ENCODE measurements around the gene STX3.

The STX3 gene

DNA sequence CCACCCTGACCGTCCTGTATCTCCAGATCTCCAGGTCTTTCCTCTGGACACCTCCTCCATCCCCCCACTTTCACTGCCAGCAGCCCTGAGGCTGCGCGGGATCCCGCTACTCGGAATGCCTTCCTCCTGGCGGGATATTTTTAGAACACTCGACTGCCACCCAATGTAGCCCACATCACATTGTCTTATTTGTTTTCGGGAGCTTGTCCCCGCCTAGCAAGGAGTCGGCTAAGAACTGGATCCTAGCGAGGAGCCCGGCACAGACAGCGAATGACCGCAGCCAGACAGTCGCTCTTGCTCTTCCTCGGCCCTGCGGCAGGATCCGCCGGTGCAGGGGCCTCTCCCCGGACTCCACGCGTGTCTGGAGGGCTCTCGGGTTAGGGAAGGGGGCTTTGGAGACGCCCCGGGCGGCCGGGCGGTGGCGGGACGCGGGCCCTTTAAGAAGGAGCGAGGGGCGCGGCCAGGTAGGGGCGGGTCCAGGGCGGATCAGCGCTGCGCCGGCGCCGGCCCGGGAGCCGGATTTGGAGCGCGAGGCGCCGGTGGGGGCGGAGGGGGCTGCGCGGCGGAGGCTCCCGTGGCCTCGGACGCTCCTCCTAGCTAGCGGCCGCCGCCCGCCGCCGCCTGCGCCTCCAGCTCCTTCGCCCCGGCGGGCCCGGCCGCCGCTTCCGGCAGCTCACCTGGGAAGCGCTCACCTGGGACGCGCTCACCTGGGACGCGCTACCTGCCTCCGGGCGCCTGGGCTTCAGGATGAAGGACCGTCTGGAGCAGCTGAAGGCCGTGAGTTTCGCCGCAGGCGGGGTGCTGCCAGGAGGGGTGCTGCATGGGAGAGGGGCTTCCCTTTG, at the start of gene STX3:
STX3 (plus strand) TSS at position 518 of the 842 bp plus-strand sequence; CDS start at position 748, 230 bp downstream.
- DNase-seq: peak; percentile 90

DNA sequence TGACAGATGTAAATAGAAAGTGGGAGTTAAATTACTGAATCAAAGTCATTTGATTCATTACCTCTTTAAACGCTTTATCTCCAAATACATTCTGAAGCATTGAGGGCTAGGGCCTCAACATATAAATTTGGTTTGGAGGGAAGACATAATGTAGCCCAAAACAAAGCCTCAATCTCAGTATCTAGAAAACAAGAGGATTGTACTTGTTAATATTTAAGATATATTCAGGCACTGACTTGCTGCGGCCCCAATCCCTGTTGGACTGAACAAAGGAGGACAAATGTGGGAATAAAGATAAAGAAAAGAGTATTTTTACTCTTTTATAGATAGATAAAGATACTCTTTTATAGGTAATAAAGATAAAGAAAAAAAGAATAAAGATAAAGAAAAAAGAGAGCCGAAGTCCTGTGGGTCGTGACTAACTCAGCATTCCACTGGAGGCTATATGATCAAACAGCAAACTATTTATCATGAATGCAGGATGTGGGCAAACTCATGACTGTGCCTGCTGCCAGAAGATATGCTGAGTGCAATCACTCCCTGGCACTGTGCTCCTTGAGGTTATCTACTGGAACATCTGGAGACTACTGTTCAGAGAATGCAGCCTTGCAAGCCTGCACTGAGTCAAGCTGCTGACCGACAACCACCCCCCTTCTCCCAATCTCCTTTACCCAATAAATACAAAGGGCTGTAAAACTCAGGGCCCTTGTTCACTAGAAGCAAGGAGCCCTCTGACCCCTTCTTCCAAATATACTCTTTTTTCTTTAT, 48.5 kb upstream of the STX3 start:
- no peak for DNase-seq

DNA sequence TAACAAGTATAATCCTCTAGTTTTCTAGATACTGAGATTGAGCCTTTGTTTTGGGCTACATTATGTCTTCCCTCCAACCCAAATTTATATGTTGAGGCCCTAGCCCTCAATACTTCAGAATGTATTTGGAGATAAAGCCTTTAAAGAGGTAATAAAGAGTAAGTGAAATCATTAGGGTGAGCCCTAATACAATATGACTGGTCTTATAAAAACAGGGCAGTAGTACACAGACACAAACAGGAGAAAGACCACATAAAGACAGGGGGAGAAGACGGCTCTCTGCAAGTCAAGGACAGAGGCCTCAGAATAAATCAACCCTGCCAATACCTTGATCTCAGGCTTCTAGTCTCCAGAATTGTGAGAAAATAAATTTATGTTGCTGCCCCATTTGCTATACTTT, 47.8 kb upstream of the STX3 start:
- DNase-seq: no peak

DNA sequence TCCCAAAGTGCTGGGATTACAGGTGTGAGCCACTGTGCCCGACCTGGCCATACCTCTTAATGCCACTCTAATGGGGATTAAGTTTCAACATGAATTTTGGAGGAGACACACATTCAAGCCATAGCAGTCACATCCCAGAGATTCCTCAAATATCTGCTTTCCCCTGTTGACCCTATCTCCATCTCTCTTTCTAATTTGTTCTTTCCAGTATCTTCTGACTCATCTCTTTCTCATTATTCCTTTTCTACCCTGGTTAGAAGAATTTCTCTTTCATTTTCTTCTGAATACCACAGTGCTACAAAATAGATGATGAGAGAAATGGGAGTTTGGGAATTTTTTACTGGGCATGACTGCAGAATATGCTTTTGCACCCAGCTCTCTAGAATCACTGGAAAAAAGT, 46.6 kb upstream of the STX3 start:
- no peak for DNase-seq

DNA sequence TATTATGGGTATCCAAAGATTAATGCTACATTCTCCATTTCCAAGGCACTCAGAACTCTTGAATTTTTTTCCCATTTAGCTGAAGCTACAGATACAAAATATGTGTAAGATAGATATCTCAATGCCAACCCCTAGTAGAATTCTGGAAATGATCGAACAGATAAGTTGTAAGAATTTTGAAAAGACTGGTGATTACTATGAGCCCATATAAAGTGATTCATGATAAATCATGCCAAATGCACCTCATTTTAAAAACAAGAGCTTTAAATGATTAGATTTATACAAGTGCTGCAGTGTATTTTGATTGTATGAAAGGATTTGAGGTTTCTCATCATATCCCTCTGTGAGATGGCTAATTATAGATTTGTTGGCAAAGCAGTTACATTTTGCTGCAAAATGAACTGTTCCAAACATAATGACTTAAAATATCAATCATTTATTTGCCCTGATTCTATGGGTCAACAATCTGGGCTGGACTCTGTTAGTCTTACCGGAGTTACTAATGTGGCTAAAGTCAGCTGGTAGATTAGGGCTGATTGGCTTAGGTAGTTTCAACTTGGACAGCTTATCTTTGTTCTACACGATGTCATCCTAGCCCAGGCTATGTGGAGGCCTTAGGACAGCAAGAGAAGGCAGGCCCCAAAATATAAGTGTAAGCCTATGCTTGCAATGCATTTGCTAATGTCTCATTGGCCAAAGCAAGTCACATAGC, 44.9 kb upstream of the STX3 start:
- no peak for DNase-seq

DNA sequence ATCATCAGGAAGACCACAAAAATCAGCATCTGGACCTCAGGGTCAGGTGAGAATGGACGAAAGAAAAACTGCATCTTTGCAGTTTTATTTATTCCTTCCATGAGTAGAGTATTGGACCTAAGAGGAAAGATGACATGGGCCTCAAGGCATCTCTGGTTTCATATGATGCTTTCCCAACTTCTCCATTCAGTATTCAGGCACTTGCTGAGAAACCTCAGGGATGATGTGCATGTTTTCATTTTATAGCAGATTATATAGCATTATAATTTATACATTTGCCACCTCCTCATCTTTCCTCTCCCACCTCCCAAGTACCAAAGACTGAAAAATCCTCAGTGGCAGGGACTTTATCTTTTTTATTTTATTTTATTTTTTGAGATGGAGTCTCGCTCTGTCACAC, 41.4 kb upstream of the STX3 start, which contains the start of gene OR10V1:
OR10V1 (minus strand) TSS at position 101 of the 400 bp plus-strand sequence; CDS start at position 101, 0 bp downstream.
- no peak for DNase-seq

DNA sequence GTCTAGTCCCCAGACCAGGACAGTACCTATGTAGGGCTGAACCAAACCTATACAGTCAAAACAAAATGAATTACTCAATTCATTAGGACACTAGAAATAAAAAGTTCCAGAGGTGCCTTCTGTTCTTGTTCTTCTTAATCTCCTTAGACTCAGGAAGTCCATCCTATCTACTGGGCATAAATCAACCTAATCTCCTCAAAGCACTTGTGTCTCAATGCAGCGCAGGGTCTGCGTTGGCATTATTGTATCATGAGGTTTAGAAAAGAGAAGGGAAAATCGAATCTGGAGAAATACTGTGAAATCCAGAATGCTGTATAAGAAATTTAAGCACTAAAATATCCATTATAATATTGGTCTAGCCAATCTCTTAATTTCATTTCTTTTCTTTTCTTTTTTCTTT, 39.1 kb upstream of the STX3 start:
- DNase-seq: no peak

DNA sequence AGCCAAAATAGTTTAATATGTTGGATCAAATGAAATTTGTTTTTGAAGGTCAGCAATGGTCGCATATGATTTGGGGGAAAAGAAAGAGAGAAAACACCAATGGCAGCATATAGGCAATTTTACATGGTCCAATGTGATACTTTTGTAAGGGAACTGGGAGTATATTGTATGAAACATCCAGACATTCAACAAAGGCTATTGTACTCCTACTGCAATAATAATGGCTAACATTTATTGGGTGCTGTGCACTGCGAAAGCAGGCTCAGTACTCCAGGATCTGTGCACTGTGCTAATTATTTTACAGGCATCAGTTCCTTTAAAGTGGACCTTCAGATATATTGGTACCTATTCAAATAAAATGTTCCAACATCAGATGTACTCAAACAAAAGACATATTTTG, 35.6 kb upstream of the STX3 start:
- no peak for DNase-seq

DNA sequence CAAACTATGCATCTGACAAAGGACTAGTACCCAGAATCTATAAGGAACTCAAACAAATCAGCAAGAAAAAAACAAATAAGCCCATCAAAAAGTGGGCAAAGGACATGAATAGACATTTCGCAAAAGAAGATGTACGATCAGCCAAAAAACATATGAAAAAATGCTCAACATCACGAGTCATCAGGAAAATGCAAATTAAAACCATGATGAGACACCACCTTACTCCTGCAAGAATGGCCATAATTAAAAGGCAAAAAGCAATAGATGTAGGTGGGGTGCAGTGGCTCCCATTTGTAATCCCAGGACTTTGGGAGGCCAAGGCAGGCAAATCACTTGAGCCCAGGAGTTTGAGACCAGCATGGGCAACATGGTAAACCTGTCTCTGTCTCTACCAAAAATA, 31.1 kb upstream of the STX3 start:
- DNase-seq: no peak

DNA sequence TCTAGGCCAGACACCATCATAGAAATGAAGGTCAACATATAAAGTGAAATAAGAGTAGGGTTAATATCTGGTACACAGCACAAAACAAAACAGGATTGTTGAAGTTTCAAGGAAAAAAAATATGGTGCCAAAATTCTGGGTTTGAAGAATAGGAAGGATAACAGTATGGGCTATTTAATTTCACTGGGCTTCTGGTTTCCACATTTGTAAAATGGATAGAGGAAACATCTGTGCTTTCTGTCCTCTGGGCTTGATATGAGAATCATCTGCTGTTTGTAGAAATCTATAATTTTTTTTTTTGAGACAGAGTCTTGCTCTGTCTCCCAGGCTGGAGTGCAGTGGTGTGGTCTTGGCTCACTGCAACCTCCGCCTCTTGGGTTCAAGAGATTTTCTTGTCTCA, 27.8 kb upstream of the STX3 start:
- no peak for DNase-seq

DNA sequence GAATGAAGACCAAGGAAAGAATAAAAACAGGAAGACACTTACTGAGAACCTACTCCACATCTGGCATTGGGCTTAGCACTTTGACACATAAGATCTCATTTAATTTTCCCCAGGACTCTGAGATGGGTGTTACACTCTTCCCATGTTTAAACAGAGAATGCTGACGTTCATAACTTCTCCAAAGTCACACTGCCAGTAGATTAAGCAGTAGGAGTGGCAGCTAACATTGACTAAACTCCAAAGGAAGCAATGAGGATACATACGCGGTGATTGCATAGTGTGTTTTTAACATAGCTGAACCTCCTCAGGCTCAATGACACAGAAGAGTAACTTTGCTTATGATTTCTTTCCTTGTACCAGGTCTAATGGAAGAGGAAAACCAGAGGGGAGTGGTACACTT, 27.0 kb upstream of the STX3 start:
- no peak for DNase-seq

DNA sequence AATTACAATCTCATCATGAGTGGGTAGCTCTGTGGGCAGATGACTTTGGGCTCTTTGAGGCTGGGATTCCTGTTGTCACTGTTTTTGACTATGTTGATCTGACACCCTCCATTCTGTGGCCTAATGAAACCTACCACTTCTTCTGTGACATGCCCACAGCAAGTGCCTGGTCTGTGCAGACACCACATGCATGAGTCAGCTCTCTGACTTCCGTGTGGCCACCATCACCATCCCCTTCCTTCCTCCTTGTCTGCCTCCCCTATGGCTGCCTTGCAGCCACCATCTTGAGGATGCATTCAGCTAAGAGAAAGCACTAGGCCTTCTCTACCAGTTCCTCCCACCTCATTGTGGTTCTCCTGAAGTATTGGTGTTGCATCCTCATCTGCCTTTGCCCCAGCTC, 26.3 kb upstream of the STX3 start:
- DNase-seq: no peak

DNA sequence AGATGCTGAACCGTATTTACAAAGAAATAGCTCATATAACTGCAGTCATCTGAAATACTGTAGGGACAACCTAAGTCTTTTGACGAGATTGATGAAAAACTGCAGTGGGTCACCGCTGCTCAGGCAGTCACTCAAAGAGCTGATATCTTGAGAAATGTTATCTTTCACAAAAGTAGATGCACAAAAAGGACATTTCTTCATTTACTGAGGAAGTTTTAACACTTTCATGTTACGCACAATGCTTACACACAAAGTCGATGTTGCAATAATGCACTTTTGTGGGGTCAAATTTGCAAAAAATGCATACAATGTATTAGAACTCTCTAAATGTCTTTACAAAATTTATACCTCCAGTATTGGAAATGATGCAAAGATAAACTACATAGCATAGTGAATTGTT, 25.3 kb upstream of the STX3 start:
- DNase-seq: no peak

DNA sequence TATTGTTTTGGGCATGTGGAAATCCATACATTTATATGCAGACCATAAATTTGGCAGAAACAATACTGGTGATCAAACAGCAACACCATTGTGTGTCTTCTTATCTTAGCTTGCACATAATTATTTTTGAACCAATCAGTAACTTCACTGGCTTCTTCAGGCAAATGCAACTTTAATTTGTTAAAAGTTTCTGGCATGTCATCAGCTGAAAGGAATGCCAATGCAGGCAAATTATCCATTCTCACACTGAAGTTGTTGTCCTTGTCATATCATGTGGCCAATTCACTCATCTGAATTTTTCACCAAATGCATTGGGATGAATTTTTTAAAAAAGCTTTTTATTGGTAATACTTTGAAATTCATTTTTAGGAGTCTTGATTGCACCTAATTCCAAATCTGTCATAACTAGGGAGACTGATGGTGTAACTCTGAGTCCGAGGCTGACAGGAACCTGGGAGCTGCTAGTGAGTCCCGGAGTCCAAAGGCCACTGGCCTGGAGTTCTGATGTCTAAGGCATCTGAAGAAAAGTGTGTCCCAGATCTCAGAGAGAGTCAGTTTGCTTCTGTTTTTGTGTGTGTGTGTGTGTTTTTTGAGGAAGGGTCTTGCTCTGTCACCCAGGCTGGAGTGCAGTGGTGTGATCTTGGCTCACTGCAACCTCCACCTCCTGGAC, 24.1 kb upstream of the STX3 start:
- DNase-seq: no peak

DNA sequence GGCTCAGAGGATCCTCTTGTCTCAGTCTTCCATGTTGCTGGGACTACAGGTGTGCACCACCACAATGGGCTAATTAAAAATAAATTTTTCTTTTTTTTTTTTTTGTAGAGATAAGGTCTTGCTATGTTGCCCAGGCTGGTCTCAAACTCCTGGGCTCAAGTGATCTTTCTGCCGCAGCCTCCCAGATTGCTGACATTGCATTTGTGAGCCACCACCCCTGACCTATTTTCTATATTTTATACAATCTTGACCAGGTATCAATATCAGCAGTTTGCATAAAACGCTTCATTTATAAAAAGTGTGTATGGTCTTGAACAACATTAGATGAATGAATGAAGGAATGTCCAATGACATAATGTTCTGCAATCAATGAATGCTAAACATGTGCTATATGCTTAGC, 9.1 kb upstream of the STX3 start:
- no peak for DNase-seq

DNA sequence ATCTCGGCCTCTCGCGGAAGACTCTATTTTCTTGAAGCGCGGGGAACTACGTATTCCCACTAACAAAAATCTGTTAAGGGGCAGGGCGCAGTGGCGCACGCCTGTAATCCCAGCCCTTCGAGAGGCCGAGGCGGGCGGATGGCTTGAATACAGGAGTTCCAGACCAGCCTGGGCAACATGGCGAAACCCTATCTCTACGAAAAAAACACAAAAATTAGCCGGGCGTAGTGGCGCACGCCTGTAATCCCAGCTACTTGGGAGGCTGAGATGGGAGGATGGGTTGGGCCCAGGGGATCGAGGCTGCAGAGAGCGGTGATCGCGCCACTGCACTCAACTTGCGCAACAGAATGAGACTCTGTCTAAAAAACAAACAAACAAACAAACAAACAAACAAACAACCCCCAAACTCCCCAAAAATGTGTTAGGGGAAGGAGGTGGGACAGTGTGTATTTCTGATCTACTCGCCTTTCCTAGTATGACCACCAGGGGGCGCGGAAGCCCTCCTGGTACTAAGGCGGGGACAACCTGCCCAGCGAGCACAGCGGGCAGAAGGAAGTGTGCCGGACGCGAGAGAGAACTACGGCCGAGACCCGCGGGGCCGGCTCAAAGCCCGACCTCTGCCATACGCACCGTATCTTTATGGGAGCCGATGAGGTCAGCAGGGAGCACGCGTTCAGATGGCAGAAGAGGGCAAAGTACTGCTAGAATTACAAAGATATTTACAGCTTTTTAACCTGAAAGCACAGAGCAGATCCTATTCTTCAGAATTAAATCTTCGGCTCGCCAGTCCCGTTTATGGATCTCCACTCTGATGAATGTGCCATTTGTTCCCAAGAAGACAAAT, 1.3 kb upstream of the STX3 start:
- peak; percentile 94 for DNase-seq

DNA sequence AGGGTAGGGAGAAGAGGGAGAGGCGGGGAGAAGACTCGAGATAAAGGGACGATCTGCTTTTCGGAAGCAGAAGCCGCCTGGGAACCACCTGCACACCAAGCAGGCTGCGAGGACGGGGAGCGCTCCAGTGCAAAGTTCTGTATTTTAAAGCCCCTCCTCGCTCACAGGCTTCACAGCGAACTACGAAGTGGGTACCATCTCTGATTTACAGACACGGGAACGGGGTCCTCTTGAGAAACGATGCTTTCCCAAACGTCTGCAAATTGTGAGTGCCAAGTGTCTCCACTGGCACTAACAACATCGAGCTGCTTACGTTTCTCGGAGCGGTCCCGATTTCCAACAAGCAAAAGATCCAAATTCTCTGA, 700 bp upstream of the STX3 start:
- peak; percentile 67 for DNase-seq

DNA sequence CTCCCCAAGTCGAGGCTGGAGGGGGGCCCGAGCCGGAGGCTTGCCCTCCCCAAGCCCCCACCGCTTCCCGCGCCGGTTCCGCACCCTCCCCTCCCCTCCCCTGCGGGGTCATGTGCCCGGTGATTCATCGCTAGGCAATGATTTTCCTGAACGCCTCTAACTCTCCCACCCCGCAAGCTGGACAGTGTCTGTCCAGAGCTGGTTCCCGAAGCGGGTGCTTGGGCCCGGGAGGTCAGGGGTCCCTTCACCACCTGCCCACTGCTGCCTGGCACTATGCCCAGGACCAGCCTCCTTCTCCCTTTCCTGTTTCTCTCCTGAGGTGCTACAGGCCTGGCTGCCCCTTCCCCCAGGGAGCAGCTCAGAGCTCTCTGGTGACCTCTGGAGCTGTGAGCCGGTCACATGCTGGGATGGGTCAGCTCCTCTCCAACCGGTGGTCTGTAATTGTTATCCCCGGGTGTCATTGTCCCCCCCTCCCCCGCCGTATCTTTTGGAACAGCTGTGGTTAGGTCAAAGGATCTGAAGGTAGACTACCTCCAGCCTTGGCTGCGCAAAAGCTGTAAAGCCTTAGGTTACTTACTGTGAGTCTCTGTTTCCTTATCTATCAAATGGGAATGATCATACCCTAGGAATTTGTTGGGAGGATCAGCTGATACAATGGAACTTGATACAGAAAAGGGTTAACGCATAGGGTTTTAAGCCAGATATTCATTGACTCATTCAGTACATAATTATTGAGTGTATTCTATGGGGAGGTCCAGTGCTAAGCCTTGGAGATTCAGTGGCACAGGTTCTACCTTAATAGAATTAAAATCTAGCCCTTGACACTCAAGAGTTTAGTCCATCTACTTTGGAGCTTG, 753 bp downstream of the STX3 start:
- peak; percentile 82 for DNase-seq

DNA sequence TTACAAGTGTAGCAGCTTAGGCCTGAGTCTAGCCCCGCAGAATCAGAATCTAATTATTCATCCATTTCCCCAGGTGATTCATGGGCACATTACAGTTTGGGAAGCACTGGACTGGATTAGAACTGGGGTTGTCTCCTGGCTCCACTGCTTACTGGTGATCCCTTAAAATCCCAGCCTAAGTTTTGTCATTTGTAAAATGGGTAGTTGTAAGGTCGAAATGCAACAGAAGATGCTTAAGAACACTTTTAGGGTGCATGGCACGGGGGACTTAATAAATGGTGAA, 1.3 kb downstream of the STX3 start:
- no peak for DNase-seq

DNA sequence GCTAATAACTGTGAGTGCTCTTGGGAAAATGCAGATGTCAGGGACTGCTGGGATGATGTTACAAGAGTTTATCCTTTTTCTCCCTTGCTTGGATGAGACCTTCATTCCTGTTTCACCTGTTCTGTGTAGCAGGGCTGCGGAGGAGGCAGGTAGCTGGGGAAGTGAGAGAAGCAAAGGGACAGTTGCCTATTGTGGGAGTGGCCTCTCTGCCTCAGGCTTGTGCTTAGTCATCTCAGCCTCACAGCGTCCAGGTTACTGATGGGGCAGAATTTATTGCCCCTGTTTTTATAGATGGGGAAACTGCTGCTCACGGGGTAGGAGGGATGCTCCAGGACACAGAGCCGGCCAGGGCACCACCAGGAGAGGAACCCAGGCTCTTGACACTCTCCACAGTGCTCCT, 1.7 kb downstream of the STX3 start:
- DNase-seq: no peak

DNA sequence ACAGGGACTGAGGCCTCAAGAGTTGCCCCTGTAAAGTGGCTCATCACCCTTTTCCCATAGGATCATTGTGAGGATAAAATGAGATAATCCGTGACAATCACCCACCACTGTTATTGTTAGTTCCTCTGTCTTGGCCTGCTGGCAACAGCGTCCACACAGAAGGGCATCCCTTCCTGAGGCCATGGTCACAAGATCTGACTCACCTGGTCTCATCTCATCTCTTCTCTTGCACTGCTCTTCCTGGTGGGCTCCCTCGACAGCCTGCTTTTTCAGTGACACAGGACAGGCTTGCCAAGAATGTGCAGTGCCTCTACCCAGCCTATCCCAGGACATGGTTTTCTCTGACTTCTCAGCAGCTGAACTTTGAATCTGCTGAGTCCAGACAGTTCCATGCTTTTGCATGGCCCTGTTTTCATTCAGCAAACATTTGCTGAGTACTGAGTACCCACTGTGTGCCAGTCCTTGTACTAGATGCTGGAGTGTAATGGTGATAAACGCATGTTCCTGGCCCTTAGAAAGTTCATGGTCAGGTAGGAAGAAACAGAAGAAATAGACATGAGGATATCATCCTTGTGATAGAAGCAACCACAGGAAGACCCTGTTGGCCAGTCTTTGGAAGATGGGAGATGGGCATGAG, 3.3 kb downstream of the STX3 start:
- DNase-seq: no peak

Data from activated effector memory CD4-positive, alpha-beta T cell treated with anti-CD3 and anti-CD28 coated beads, Interleukin-2, amount 50 U/mL, for 16 hours (primary cell).